ENCODE data around the gene ACTR2.
"Not testable (repeated sequence)": the region's sequence is repeated elsewhere in the genome, so short reads cannot be mapped to it uniquely, and the experiment has no call there.

Gene ACTR2

GRCh38 chr2:65309699-65310098 is 82.1 kb downstream of the ACTR2 start:
- Mint-ChIP-seq H3K27me3 (peaks cover 19% of the 10 kb centered on the region), H3K36me3 (peaks cover 16% of the 10 kb centered on the region), H3K4me3 (no peak overlapping the region), H3K4me1 (no peaks in the 10 kb centered on the region), H3K27ac (no peak overlapping the region), H3K9me3 (no peaks in the 10 kb centered on the region)
- ATAC-seq: no peak

- H3K27me3 Mint-ChIP-seq: peaks cover 20% of the 10 kb centered on the region
- H3K27ac Mint-ChIP-seq: no peak overlapping the region
- no peaks in the 10 kb centered on the region for H3K9me3 Mint-ChIP-seq
- no peak overlapping the region for H3K4me3 Mint-ChIP-seq
- ATAC-seq: no peak
- peaks cover 16% of the 10 kb centered on the region for H3K36me3 Mint-ChIP-seq
- no peaks in the 10 kb centered on the region for H3K4me1 Mint-ChIP-seq
Measured at GRCh38 chr2:65311049-65311448, 83.4 kb downstream of the ACTR2 start.

GRCh38 chr2:65311596-65311995 is 84.0 kb downstream of the ACTR2 start:
- no peak overlapping the region for H3K27ac Mint-ChIP-seq
- ATAC-seq: no peak
- H3K27me3 Mint-ChIP-seq: peaks cover 26% of the 10 kb centered on the region
- no peaks in the 10 kb centered on the region for H3K4me1 Mint-ChIP-seq
- H3K36me3 Mint-ChIP-seq: peaks cover 21% of the 10 kb centered on the region
- no peaks in the 10 kb centered on the region for H3K9me3 Mint-ChIP-seq
- H3K4me3 Mint-ChIP-seq: no peak overlapping the region

GRCh38 chr2:65313126-65313953 is 85.7 kb downstream of the ACTR2 start:
- Mint-ChIP-seq H3K4me3 (no peak overlapping the region), H3K36me3 (peaks cover 24% of the 10 kb centered on the region), H3K27me3 (peaks cover 41% of the 10 kb centered on the region), H3K4me1 (no peaks in the 10 kb centered on the region), H3K9me3 (no peaks in the 10 kb centered on the region), H3K27ac (no peak overlapping the region)
- no peak for ATAC-seq

DNA sequence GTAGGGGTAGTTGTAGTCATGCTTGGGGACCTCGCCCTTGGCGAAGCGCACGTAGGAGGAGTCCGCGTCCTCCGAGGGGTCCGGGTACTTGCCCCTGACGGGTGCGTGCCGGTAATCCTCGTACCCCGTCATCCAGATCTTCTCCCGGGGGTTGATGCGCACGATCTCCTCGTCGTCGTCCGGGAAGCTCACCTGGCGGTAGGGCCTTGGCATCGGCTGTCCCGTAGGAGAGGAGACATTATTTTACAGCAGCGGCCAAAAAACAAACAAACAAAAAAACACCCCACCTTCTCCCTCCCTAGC is 86.3 kb downstream of the ACTR2 start:
- Mint-ChIP-seq H3K27ac (no peak overlapping the region), H3K4me3 (no peak overlapping the region), H3K36me3 (peaks cover 24% of the 10 kb centered on the region), H3K4me1 (no peaks in the 10 kb centered on the region), H3K9me3 (no peaks in the 10 kb centered on the region), H3K27me3 (peaks cover 46% of the 10 kb centered on the region)
- no peak for ATAC-seq

- Mint-ChIP-seq H3K4me1 (no peaks in the 10 kb centered on the region), H3K27ac (no peak overlapping the region), H3K9me3 (peaks cover 3% of the 10 kb centered on the region), H3K4me3 (no peak overlapping the region), H3K27me3 (peaks cover 55% of the 10 kb centered on the region), H3K36me3 (peaks cover 29% of the 10 kb centered on the region)
- ATAC-seq: peak; percentile 56
Measured at GRCh38 chr2:65314801-65315441, 87.3 kb downstream of the ACTR2 start.

GRCh38 chr2:65316072-65316471 is 88.4 kb downstream of the ACTR2 start:
- no peaks in the 10 kb centered on the region for H3K4me1 Mint-ChIP-seq
- ATAC-seq: no peak
- no peak overlapping the region for H3K4me3 Mint-ChIP-seq
- no peak overlapping the region for H3K27ac Mint-ChIP-seq
- H3K27me3 Mint-ChIP-seq: peaks cover 45% of the 10 kb centered on the region
- peaks cover 29% of the 10 kb centered on the region for H3K36me3 Mint-ChIP-seq
- peaks cover 3% of the 10 kb centered on the region for H3K9me3 Mint-ChIP-seq

GRCh38 chr2:65317351-65317750 is 89.7 kb downstream of the ACTR2 start:
- H3K36me3 Mint-ChIP-seq: peaks cover 29% of the 10 kb centered on the region
- ATAC-seq: not testable (repeated sequence)

GRCh38 chr2:65317841-65318240 is 90.2 kb downstream of the ACTR2 start:
- peaks cover 3% of the 10 kb centered on the region for H3K9me3 Mint-ChIP-seq
- H3K4me1 Mint-ChIP-seq: peaks cover 1% of the 10 kb centered on the region

More at GRCh38 chr2:65317351-65317750, 89.7 kb downstream of the ACTR2 start:
- not testable (repeated sequence) for H3K4me3 Mint-ChIP-seq, H3K9me3 Mint-ChIP-seq, H3K4me1 Mint-ChIP-seq, H3K27ac Mint-ChIP-seq
- peaks cover 45% of the 10 kb centered on the region for H3K27me3 Mint-ChIP-seq

DNA sequence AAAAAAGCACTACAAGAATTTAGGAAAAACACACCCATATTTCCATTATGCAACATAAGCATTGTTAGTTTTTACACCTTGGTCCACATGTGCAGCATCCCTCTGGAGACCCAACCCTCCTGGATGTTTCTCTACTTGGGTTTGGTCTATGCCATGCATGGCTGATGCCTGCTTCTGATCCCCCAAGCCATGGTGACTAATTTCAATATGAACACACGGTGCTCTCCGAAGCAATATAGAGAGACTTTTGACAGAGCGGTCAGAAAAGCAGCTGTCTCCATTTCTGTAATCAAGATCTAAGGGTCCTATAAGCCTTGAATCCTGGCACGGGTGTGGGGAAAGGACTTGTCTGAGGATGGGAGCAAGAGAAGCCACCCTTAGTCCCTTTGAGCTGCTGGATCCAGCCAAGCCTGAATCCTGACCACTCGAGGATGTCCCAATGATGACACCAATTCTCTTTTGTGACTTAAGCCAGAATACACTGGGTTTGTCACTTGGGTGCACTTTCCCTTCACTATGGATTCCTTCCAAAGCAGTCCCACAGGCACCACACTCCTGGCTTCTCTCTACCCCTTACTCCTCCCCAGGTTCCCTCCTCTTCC is 91.5 kb downstream of the ACTR2 start:
- no peak overlapping the region for H3K27ac Mint-ChIP-seq
- H3K4me3 Mint-ChIP-seq: no peak overlapping the region
- H3K9me3 Mint-ChIP-seq: peaks cover 3% of the 10 kb centered on the region
- H3K27me3 Mint-ChIP-seq: peaks cover 53% of the 10 kb centered on the region
- peaks cover 14% of the 10 kb centered on the region for H3K4me1 Mint-ChIP-seq
- H3K36me3 Mint-ChIP-seq: peaks cover 15% of the 10 kb centered on the region
- no peak for ATAC-seq

More at GRCh38 chr2:65317841-65318240, 90.2 kb downstream of the ACTR2 start:
- Mint-ChIP-seq H3K27ac (no peak overlapping the region), H3K36me3 (peaks cover 27% of the 10 kb centered on the region), H3K4me3 (no peak overlapping the region), H3K27me3 (peaks cover 47% of the 10 kb centered on the region)
- no peak for ATAC-seq

DNA sequence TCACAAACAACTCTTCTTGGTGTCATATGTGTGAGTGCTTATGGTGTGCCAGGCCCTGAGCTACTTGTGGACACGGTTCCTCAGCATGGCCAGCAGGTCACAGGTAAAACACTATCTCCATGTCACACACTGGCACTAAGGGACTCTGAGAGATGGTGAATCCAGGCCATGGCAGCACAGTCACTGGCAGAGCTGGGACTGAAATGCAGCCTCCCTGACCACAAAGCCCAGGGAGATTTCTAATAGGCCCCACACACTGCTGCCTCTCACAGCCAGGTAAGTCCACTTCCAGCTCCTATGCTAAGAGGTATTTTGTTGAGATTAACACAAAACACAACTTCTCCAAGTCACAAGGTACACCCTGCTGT is 92.0 kb downstream of the ACTR2 start:
- Mint-ChIP-seq H3K27me3 (peaks cover 58% of the 10 kb centered on the region), H3K4me1 (peaks cover 17% of the 10 kb centered on the region), H3K27ac (no peak overlapping the region), H3K36me3 (peaks cover 13% of the 10 kb centered on the region), H3K9me3 (peaks cover 3% of the 10 kb centered on the region), H3K4me3 (no peak overlapping the region)
- no peak for ATAC-seq

- Mint-ChIP-seq H3K27me3 (peaks cover 60% of the 10 kb centered on the region), H3K27ac (no peak overlapping the region), H3K9me3 (peaks cover 3% of the 10 kb centered on the region), H3K4me3 (no peak overlapping the region), H3K36me3 (peaks cover 13% of the 10 kb centered on the region), H3K4me1 (peaks cover 17% of the 10 kb centered on the region)
- peak; percentile 69 for ATAC-seq
Measured at GRCh38 chr2:65320042-65320725, 92.6 kb downstream of the ACTR2 start.

Data from stimulated activated memory B cell treated with anti-CD40 and anti-IgM and Interleukin-4, amounts not matched to agents 10 μg/mL and 1 μg/mL and 100 μg/mL, for 72 hours (primary cell).